Liver (tissue), 3 donors: ENCODE results near the gene LTBP2.

Experiments used
- ATF3 ChIP-seq: IDR thresholded peaks from 2 replicates; pipeline ENCODE4 v1.6.1; 2016; ENCODE audit warnings: antibody characterized with exemption
- CTCF ChIP-seq: fragments of 150-350 bp; IDR thresholded peaks from 2 replicates; pipeline ENCODE4 v1.5.1; 2017; ENCODE audit warnings: improper control_type of control experiment, low read depth, low read length; ENCODE audit not compliant: missing input control
- EGR1 ChIP-seq, 2 donors: IDR thresholded peaks; 2 replicates each; pipeline ENCODE4 v1.6.1; 2016 to 2018; ENCODE audit warnings: antibody characterized with exemption in 2 of 2, low read depth in 2 of 2
- FOXA1 ChIP-seq: IDR thresholded peaks from 2 replicates; pipeline ENCODE4 v1.6.1; 2016; ENCODE audit warnings: antibody characterized with exemption
- GABPA ChIP-seq, 2 donors: IDR thresholded peaks in 1 of 2; conservative IDR thresholded peaks in 1 of 2; 2 replicates each; pipeline ENCODE4 v1.6.1; 2016; ENCODE audit warnings: antibody characterized with exemption in 2 of 2, mild to moderate bottlenecking in 1 of 2, moderate library complexity in 1 of 2
- JUND ChIP-seq, 2 donors: IDR thresholded peaks; 2 replicates each; pipeline ENCODE4 v1.6.1; 2016; ENCODE audit warnings: antibody characterized with exemption in 2 of 2
- MAX ChIP-seq: IDR thresholded peaks from 2 replicates; pipeline ENCODE4 v1.6.1; 2016; ENCODE audit warnings: antibody characterized with exemption
- RXRA ChIP-seq, 2 donors: IDR thresholded peaks; 2 replicates each; pipeline ENCODE4 v1.6.1; 2017 to 2018; ENCODE audit warnings: antibody characterized with exemption in 2 of 2, mild to moderate bottlenecking in 1 of 2
- donor health status: healthy.
- donor health status: healthy.

- no peak for TF ChIP-seq GABPA (IDR thresholded peaks at IDR 0.05 in 1 of 2, conservative IDR thresholded peaks at IDR 0.05 in 1 of 2)
- no peak for TF ChIP-seq RXRA (IDR thresholded peaks at IDR 0.05)
- no peak for TF ChIP-seq JUND (IDR thresholded peaks at IDR 0.05)
- TF ChIP-seq ATF3: no peak
- no peak for TF ChIP-seq MAX
- TF ChIP-seq FOXA1: no peak
- no peak for TF ChIP-seq EGR1 (IDR thresholded peaks at IDR 0.05; ENCODE audit: low read depth in 2 of 2)
- TF ChIP-seq CTCF: no peak
Observed at GRCh38 chr14:74490486-74490885, 121.6 kb downstream of the LTBP2 start.
